Heart left ventricle (tissue), 13 donors: Measurements from ENCODE around the gene EME1.
"Not testable (repeated sequence)": the region's sequence is repeated elsewhere in the genome, so short reads cannot be mapped to it uniquely, and the experiment has no call there.

ENCODE experiments used
- CTCF ChIP-seq, 12 donors: fragments of 200-600 bp; sonication (generic) in 4 of 12; IDR thresholded peaks; one replicate each; pipeline versions ENCODE4 v1.5.0 to v1.8.0; 2018 to 2022; ENCODE audit warnings: antibody characterized with exemption in 12 of 12, mild to moderate bottlenecking in 5 of 12
- POLR2A ChIP-seq, 2 donors: fragments of 450-650 bp; IDR thresholded peaks; one replicate each; pipeline ENCODE4 v1.6.1; 2017; ENCODE audit warnings: antibody characterized with exemption in 2 of 2, mild to moderate bottlenecking in 2 of 2, moderate library complexity in 2 of 2
- donor health status: ischemic (EF 13 %, LVEDD 7.1; RV severe dilation, severe dysfunction).
- donor health status: DM: no; HTN: yes; CAD: no.
- donor health status: DM: no; HTN: no; CAD: no.
- donor health status: ischemic (EF 25% LVEDD 6.9; RV normal size, moderate dysfunction).
- donor health status: ischemic (EF 25% LVEDD 5.7; RV mildly dilated, moderate dysfunction).
- donor health status: ischemic (EF 35%, LVEDD 5.7; RV mildly dilated, moderate dysfunction).
- donor health status: nonischemic (EF 11% LVEDD 7.7; RV severe dilation, severe dysfunction).
- donor health status: DM: yes; HTN: yes; CAD: no.
- donor health status: PGD.
- donor health status: ischemic (EF 29% LVEDD 5.4; RV normal size, mild dysfunction).
- donor health status: nonischemic (EF 23%, LVEDD 6.1; RV moderate dilation, normal function).

- TF ChIP-seq POLR2A, CTCF (IDR thresholded peaks at IDR 0.05): not testable (repeated sequence)
Measured at GRCh38 chr17:50399591-50399990, 26.6 kb downstream of the EME1 start.
